GM19035 (cell line): Measurements from ENCODE around the gene EPHA1.
"Not testable (repeated sequence)": the region's sequence is repeated elsewhere in the genome, so short reads cannot be mapped to it uniquely, and the experiment has no call there.

ENCODE experiments used
- ATAC-seq: cut with Tn5 transposase; IDR thresholded peaks from one replicate; pipeline ENCODE4 v1.9.1; 2021; ENCODE audit not compliant: unreplicated experiment

Gene EPHA1

DNA sequence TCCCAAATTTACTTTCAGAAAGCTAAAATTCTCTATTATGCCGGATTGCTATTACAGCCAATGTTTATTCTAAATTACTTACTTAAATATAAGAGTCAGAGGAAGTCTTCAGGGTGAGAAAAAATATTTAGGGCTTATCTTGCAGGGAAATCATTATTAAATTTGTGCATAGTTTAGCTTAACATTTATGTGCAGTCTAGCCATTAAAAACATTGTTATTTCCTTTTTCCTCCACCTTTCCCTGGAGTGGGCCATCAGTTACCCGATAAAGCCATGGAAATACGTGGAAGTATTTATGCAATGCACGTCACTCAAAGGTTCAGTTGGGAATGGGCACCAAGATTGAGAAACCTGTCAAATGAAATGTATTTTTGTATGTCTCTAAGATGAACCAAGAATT is 25.1 kb upstream of the EPHA1 start:
- no peak for ATAC-seq

GRCh38 chr7:143431109-143431508 is 22.5 kb upstream of the EPHA1 start:
- ATAC-seq, result no peak

GRCh38 chr7:143429770-143430698 is 21.4 kb upstream of the EPHA1 start:
- no peak for ATAC-seq

DNA sequence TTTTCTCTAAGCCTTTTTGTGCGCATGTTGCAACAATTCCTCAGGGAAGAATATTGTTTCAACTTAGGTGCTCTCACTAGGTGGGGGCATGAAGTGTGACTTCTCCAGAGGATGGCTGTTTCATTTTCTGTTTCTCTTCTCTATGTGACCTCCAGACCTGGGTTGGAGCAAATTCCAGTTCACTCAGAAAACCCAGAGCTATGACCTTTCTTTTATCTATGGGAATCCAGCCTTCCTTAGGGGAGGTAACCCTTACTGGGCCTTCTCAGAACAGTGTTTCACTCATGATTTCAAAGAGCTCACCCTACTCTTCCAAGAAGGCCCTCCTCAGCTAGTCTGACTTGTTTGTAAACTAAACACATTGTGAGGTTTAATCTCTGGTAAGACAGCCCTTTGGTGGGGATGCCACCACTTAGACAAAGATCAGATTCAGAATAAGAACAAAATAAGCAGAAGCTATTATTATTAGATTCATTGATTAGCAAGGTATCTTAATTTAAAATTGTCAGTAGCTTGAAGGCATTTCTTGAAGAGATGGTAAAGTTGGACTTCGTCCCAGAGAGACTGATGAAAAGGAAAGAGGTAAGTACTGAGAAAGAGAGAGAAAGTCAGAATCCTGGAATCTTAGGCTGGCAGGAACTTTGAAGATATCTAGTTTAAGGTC is 18.0 kb upstream of the EPHA1 start:
- no peak for ATAC-seq

DNA sequence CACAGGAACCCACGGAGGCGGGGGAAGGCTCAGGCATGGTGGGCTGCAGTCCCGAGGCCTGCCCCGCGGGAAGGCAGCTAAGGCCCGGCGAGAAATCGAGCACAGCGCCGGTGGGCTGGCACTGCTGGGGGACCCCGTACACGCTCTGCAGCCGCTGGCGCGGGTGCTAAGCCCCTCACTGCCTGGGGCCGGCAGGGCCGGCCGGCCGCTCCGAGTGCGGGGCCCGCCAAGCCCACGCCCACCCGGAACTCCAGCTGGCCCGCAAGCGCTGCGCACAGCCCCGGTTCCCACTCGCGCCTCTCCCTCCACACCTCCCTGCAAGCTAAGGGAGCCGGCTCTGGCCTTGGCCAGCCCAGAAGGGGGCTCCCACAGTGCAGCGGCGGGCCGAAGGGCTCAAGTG is 15.8 kb upstream of the EPHA1 start:
- ATAC-seq, result not testable (repeated sequence)

- no peak for ATAC-seq
These were observed 13.4 kb upstream of the EPHA1 start for GRCh38 chr7:143422033-143422432.

DNA sequence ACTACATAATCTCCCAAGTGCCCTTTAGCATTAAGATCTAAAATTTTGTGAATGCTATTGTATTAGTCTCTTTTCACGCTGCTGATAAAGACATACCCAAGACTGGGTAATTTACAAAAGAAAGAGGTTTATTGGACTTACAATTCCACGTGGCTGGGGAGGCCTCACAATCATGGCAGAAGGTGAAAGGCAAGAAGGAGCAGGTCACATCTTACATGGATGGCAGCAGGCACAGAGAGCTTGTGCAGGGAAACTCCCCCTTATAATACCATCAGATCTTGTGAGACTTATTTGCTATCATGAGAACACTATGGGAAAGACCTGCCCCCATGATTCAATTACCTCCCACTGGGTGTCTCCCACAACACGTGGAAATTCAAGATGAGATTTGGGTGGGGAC is 12.0 kb upstream of the EPHA1 start:
- not testable (repeated sequence) for ATAC-seq

DNA sequence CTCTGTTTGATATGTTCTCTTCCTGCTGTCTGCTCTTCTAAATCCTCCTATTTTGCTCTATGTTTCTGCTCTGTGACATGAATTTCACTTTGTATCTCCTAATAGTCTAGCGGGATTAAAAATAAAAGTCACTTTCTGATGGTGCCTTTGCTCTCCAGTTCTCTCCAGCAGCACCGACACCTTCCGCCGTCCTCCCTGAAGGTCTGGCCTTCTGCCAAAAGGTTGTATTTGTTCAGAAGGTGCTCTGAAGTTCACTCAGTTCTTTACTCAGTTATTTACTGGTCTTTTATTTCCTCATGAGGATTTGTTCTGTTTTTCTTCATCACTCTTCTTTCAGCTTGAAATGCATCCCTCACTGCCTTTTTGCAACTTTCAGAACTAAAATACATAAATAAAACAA is 11.2 kb upstream of the EPHA1 start:
- ATAC-seq, result no peak

DNA sequence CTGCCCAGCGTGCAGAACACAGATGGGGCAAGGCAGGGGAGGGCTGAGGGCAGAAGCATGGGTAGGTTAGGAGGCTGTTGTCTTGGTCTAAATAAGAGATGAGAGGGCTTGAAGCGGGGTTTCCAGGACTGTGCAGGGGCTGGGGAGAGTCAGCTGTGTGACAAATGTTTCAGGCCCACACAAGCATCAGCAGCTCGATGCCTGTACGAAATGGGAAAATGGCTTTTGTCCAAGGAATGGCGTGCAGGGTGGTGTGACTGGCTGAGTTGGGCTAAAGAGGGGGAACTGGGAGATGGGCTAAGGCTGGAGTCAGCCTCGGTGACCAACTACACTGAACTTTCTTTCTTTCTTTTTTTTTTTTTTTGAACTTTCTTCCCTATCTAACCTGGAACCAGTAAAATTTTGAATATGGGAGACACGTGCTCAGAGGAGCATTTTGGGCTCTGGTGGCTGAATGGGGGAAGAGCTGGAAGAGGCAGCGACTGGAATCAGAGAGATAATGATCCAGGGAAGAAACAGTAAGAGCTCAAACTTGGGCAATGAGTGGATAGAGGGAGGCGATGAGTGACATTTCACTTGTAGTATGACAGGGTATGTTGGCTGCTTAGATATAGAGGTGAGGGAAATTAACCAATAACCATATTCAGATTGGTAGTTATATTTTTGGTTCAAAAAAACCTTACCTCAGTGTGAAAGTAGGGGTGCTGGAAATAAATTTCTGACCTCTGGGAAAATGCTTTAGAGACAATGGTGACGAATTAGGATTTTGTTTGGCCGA is 10.2 kb upstream of the EPHA1 start:
- no peak for ATAC-seq

DNA sequence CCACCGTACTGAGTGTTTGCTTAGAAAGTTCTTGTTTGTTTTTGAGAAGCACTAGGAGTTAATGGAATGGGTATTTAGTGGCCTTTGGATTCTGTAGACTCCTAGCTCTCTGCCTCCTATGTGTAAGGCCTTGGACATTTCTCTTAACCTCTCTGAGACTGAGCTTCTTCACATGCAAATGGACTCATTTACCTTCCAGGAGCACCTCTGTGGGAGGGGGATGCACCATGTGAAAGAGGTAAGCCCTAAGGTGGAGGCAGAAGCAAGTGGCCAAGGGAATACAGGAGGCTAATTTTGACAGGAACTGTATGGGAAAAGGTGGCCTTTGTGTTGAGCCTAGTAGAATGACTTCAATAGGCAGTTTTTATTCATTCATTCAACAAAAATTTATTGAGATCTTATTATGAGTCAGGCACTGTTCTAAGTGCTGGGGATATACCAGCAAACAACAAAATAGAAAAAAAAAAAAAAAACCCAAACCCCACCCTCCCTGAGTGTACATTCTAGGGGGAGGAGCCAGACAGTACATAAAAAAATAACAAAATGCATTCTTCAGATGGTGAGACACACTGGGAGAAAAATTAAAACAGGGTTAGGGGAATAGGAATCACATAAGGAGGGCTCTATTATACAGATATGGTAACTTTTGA is 9.2 kb upstream of the EPHA1 start:
- ATAC-seq, result no peak

DNA sequence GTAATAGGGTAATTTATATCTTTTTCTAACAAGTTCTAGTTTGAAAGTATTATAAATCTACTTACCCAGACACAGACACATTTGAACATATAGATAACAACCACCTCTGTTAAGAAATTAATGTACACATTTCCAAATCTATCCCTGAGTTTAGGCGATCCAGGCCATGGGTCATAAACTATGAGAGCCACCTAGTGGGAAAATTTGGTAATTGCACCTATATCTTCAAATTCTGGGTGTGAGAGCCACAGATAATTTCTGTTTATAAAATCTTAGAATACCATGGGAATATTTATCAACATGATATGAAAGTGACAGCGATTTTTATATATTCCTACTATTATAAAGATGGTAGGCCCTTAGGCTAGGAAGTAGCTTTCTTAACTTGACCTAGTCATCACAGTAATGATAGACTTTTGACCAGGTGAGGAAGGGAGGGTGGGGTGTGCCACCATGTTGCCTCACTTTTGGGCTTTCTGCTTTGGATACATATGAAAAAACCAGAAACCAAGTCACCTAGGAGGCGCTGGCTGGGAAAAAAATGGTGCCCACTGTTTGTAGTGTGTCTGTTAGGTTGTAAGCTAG is 8.0 kb upstream of the EPHA1 start:
- peak; percentile 51 for ATAC-seq

- ATAC-seq, result no peak
These were observed 7.2 kb upstream of the EPHA1 start for GRCh38 chr7:143415742-143416397.

DNA sequence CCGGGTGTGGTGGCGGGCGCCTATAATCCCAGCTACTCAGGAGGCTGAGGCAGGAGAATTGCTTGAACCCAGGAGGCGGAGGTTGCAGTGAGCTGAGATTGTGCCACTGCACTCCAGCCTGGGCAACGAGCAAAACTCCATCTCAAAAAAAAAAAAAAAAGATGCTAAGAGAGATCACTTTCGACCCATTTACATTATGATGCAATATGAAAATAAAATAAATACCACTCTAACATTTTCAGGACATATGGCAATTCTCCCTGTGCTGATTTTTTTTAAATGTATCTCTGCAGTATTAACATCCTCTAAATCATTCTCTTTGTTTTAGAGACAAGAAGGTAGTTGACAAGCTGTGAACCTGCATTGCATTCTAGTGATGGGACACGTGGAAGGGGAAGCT is 6.6 kb upstream of the EPHA1 start:
- not testable (repeated sequence) for ATAC-seq

DNA sequence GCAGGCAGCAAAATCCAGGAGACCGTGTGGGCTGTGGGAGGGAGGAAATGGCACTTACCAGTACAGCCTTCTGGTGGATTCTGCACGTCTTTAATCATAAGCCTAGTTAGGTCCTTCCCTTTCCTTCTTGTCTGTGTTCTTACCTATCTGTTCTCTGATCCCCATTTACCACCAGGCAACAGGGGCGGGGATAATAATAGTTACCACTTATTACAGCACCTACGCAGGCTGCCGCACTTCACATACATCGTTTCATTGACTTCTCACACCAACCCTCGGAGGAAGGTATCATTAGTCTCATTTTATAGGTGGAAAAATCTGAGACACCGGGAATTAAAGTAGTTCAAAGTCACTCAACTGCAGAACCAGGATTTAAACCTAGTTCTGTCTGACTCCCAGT is 4.5 kb upstream of the EPHA1 start:
- no peak for ATAC-seq

- no peak for ATAC-seq
These were observed 3.5 kb upstream of the EPHA1 start for GRCh38 chr7:143411976-143412708.

DNA sequence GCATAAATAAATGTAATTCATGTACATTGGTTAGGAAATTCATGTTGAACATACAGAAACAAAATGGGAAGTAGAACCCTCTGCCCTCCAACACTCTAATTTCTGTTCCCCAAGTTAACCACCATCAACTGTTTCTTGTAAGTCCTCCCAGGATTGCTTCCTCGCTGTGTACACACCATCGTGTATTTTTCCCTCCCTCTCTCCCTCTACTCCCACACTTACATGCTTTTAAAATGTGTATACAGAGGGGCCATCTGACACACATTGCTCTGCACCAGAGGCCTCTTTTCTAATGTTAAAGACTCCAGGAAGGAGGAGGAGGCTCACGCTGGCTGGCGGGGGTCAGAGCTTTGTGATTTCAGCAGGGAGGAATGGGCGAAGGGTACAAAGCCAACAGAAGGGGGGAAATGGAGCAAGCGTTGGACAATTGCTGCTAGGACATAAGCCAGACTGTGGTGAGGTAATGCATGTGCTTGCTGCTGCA is 1.9 kb upstream of the EPHA1 start:
- ATAC-seq, result no peak

DNA sequence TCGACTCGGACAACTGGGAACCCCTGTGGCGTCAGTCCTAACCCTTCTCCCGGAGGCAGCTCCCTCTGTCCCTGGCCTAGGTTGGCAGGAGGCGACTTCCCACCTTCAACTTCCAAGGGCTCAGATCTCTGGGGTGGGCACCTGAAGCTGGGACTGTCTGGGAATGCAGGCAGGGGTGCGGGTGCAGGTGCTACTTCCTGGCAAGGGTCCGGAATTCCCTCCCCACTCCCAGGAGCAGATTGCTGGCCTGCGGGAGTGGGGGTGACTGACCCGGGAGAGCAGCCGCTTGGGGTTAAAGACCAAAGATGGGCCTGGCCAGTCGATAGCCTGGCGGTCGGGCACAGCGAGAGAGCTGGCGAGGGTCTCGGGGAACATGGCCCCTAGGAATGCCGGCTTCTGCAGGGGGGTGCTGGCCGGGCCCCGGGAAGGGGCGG is 387 bp downstream of the EPHA1 start:
- no peak for ATAC-seq

DNA sequence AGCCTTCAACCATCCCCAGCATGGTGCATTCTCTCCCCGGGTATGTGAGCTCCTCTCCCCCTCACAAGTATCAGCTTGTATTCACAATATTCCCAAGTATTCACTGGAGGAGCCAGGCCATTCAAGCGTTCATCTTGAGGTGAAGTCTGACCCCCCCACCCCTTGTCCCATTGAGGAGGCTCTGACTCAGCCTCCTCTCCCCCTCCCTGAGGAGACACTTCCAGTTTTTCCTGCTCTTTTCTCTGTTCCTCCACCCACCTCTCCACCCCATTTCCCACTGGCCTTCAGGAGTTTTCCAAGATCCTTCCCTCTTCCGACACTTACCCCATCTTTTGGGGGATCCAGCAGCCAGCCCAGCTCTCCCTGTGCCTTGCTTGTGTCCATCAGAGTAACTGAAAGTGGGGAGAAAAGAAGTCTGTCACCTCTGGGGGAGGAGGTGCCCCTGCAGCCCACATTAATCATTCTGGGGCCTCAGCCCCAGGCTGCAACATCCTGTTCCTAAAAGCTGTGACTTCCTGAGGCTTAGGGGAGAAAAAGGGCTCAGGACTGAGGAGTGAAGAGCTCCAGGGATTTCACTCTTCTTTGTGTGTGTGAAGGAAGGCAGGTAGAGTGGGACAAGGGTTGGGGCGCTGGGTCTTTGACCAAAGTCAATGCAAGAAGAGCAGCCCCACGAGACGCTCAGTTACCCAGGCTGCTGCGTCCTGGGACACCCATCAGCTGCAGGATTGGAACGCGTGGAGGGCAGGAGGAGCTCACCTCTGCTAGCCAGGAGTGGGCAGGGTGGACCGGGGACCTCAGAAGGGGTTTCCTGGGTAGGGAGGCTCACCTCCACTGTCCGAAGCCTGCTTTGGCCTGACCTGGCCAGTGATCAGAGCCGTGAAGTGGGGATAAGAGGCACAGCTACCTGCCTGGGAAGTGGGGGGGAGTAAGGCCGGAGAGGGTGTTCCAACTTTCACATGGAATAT is 1.1 kb downstream of the EPHA1 start:
- ATAC-seq, result no peak
